Neuronal stem cell (in vitro differentiated cells): ENCODE data around the gene KIF3B.
"Not testable (repeated sequence)": the region's sequence is repeated elsewhere in the genome, so short reads cannot be mapped to it uniquely, and the experiment has no call there.

Experiments
- DNase-seq: peaks from one replicate; pipeline ENCODE4 v3.0.0-alpha.2; 2013; ENCODE audit warnings: low spot score
- H2AFZ ChIP-seq: one replicate; pipeline ENCODE4 v1.6.1; 2013; ENCODE audit warnings: mild to moderate bottlenecking, low read length, inconsistent platforms
- H2AK5ac ChIP-seq: 2 replicates; pipeline ENCODE4 v1.6.1; 2013; ENCODE audit warnings: low read depth, mild to moderate bottlenecking, inconsistent platforms, low read length, moderate library complexity, mixed read lengths
- H2BK120ac ChIP-seq: 2 replicates; pipeline ENCODE4 v1.6.1; 2013; ENCODE audit warnings: low read depth, mild to moderate bottlenecking, inconsistent platforms, low read length, moderate library complexity, mixed read lengths
- H2BK12ac ChIP-seq: one replicate; pipeline ENCODE4 v1.6.1; 2013; ENCODE audit warnings: low read length, inconsistent platforms
- H2BK15ac ChIP-seq: 2 replicates; pipeline ENCODE4 v1.6.1; 2013; ENCODE audit warnings: mild to moderate bottlenecking, low read length, inconsistent platforms, mixed read lengths
- H2BK5ac ChIP-seq: one replicate; pipeline ENCODE4 v1.6.1; 2013; ENCODE audit warnings: inconsistent platforms, mild to moderate bottlenecking, low read length, moderate library complexity
- H3K14ac ChIP-seq: one replicate; pipeline ENCODE4 v1.6.1; 2013; ENCODE audit warnings: low read length, inconsistent platforms
- H3K18ac ChIP-seq: 2 replicates; pipeline ENCODE4 v1.6.1; 2013; ENCODE audit warnings: low read length, inconsistent platforms
- H3K23ac ChIP-seq: 2 replicates; pipeline ENCODE4 v1.6.1; 2013; ENCODE audit warnings: low read depth, mild to moderate bottlenecking, mixed read lengths, low read length, inconsistent platforms; ENCODE audit not compliant: poor library complexity
- H3K27ac ChIP-seq: replicated peaks from 3 replicates; pipeline ENCODE4 v1.5.1; 2013; ENCODE audit warnings: low read length, inconsistent platforms
- H3K27me3 ChIP-seq, 3 experiments: 2 replicates each; pipeline ENCODE4 v1.6.1; 2013; ENCODE audit warnings: low read length in 3 of 3, mild to moderate bottlenecking in 2 of 3, inconsistent platforms in 1 of 3, low read depth in 1 of 3, mixed read lengths in 1 of 3, moderate library complexity in 1 of 3; ENCODE audit not compliant: control insufficient read depth in 3 of 3, insufficient read depth in 3 of 3
- H3K36me3 ChIP-seq, 2 donors: replicated peaks in 1 of 2; 2 replicates each; pipeline ENCODE4 v1.6.1; 2013; ENCODE audit warnings: low read length in 2 of 2; ENCODE audit not compliant: control insufficient read depth in 2 of 2, insufficient read depth in 2 of 2
- H3K4ac ChIP-seq: 2 replicates; pipeline ENCODE4 v1.6.1; 2013; ENCODE audit warnings: inconsistent platforms, mild to moderate bottlenecking, low read length, moderate library complexity
- H3K4me1 ChIP-seq, 2 donors: 1 replicate in 1 of 2; 2 replicates in 1 of 2; pipeline ENCODE4 v1.6.1; 2013; ENCODE audit warnings: low read length in 2 of 2, low read depth in 1 of 2; ENCODE audit not compliant: control insufficient read depth in 2 of 2, insufficient read depth in 1 of 2
- H3K4me2 ChIP-seq: one replicate; pipeline ENCODE4 v1.6.1; 2013; ENCODE audit warnings: mild to moderate bottlenecking, low read length, inconsistent platforms; ENCODE audit not compliant: insufficient read depth, poor library complexity, severe bottlenecking
- H3K4me3 ChIP-seq, 2 donors: 2 replicates each; pipeline ENCODE4 v1.5.1; 2013; ENCODE audit warnings: low read length in 2 of 2, mild to moderate bottlenecking in 2 of 2, inconsistent platforms in 1 of 2, moderate library complexity in 1 of 2
- H3K79me1 ChIP-seq: one replicate; pipeline ENCODE4 v1.6.1; 2013; ENCODE audit warnings: low read depth, mild to moderate bottlenecking, inconsistent platforms, low read length, moderate library complexity
- H3K9ac ChIP-seq: one replicate; pipeline ENCODE4 v1.6.1; 2013; ENCODE audit warnings: mild to moderate bottlenecking, low read depth, low read length, inconsistent platforms; ENCODE audit not compliant: poor library complexity
- H3K9me3 ChIP-seq, 2 donors: replicated peaks in 1 of 2; 2 replicates each; pipeline versions ENCODE3 to v1.6.1; 2013; ENCODE audit warnings: low read length in 2 of 2, mild to moderate bottlenecking in 2 of 2, inconsistent platforms in 1 of 2, low read depth in 1 of 2, mixed read lengths in 1 of 2, moderate library complexity in 1 of 2; ENCODE audit not compliant: control insufficient read depth in 2 of 2, insufficient read depth in 1 of 2
- H4K8ac ChIP-seq: one replicate; pipeline ENCODE4 v1.6.1; 2013; ENCODE audit warnings: low read depth, mild to moderate bottlenecking, inconsistent platforms, low read length, moderate library complexity
- H4K91ac ChIP-seq: one replicate; pipeline ENCODE4 v1.6.1; 2013; ENCODE audit warnings: low read length, low read depth, mild to moderate bottlenecking, inconsistent platforms; ENCODE audit not compliant: poor library complexity
- WGBS, 2 donors: extraction: QIAGEN DNeasy Blood & Tissue Kit; methylation state at CpG; one replicate each; pipeline ENCODE4 v1.1.7; 2013; ENCODE audit warnings: missing lambda C conversion rate in 2 of 2, mixed read lengths in 1 of 2; ENCODE audit not compliant: insufficient read length in 2 of 2, insufficient replicate concordance in 1 of 2; ENCODE audit errors: extremely low coverage in 2 of 2; 5-methylcytosine and 5-hydroxymethylcytosine counted together

The KIF3B gene

GRCh38 chr20:32241807-32242206 lies 35.6 kb upstream of the KIF3B start:
- no peak overlapping the region for H3K4me3 ChIP-seq
- H3K9ac ChIP-seq: no peak overlapping the region
- no peak overlapping the region for H3K4ac ChIP-seq
- no peak overlapping the region for H2AFZ ChIP-seq
- peaks cover 0 to 5% of the 10 kb centered on the region in 2 donors for H3K36me3 ChIP-seq
- no peak overlapping the region for H2AK5ac ChIP-seq
- H3K4me2 ChIP-seq: no peak overlapping the region
- H3K79me1 ChIP-seq: no peaks in the 10 kb centered on the region
- WGBS, 2 donors: no CpG with 5 or more reads among the region's 4 CpGs
- H2BK15ac ChIP-seq: no peak overlapping the region
- H4K8ac ChIP-seq: no peak overlapping the region
- H3K4me1 ChIP-seq: peaks cover 0 to 4% of the 10 kb centered on the region in 2 donors
- no peak overlapping the region for H2BK5ac ChIP-seq
- H3K9me3 ChIP-seq: no peaks in the 10 kb centered on the region
- no peak overlapping the region for H4K91ac ChIP-seq
- H3K27ac ChIP-seq: no peak overlapping the region
- H3K18ac ChIP-seq: no peak overlapping the region
- no peak overlapping the region for H3K23ac ChIP-seq
- no peak overlapping the region for H3K14ac ChIP-seq
- H3K27me3 ChIP-seq: no peaks in the 10 kb centered on the region
- no peak for DNase-seq
- no peak overlapping the region for H2BK12ac ChIP-seq
- H2BK120ac ChIP-seq: no peak overlapping the region

- H3K27me3 ChIP-seq: no peaks in the 10 kb centered on the region
- H2BK15ac ChIP-seq: no peak overlapping the region
- H3K23ac ChIP-seq: no peak overlapping the region
- no peak overlapping the region for H3K4me2 ChIP-seq
- no peak overlapping the region for H2BK120ac ChIP-seq
- no peak overlapping the region for H4K8ac ChIP-seq
- no peaks in the 10 kb centered on the region for H3K9me3 ChIP-seq
- H2BK5ac ChIP-seq: no peak overlapping the region
- H3K14ac ChIP-seq: no peak overlapping the region
- peak overlapping the region; percentile 53 for H3K4ac ChIP-seq
- H3K4me3 ChIP-seq: no peak overlapping the region
- no CpG with 5 or more reads among the region's 6 CpGs for WGBS, 2 donors
- H3K27ac ChIP-seq: no peak overlapping the region
- no peaks in the 10 kb centered on the region for H3K36me3 ChIP-seq
- H3K18ac ChIP-seq: no peak overlapping the region
- H3K9ac ChIP-seq: no peak overlapping the region
- H3K4me1 ChIP-seq: peaks cover 0 to 4% of the 10 kb centered on the region in 2 donors
- DNase-seq: no peak
- H4K91ac ChIP-seq: no peak overlapping the region
- H2BK12ac ChIP-seq: no peak overlapping the region
- H2AFZ ChIP-seq: peak overlapping the region; percentile 49
- H2AK5ac ChIP-seq: no peak overlapping the region
- H3K79me1 ChIP-seq: no peaks in the 10 kb centered on the region
These were observed 33.2 kb upstream of the KIF3B start for GRCh38 chr20:32244150-32244823.

DNA sequence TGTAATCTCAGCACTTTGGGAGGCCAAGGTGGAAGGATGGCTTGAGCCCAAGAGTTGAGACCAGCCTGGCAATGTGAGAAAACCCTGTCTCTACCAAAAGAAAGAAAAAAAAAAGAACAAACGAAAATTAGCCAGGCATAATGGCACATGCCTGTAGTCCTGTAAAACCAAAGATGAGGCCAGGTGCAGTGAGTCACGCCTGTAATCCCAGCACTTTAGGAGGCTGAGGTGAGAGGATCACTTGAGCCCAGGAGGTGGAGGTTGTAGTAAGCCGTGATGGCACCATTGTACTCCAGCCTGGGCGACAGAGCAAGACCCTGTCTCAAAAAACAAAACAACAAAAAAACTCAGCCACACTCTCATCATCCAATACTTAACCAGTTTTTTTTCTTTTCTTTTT lies 32.5 kb upstream of the KIF3B start:
- Histone ChIP-seq H3K4me2 (no peak overlapping the region), H3K14ac (no peak overlapping the region), H4K8ac (no peak overlapping the region), H2AFZ (no peak overlapping the region), H3K9ac (no peak overlapping the region), H3K4me3 (no peak overlapping the region), H2BK12ac (no peak overlapping the region), H3K4me1 (peaks cover 0 to 4% of the 10 kb centered on the region in 2 donors), H2BK15ac (no peak overlapping the region), H3K18ac (no peak overlapping the region), H3K36me3 (no peaks in the 10 kb centered on the region), H3K4ac (no peak overlapping the region), H4K91ac (no peak overlapping the region), H2BK120ac (no peak overlapping the region), H3K23ac (no peak overlapping the region), H2BK5ac (no peak overlapping the region), H2AK5ac (no peak overlapping the region), H3K9me3 (no peaks in the 10 kb centered on the region), H3K79me1 (no peaks in the 10 kb centered on the region), H3K27ac (no peak overlapping the region), H3K27me3 (no peaks in the 10 kb centered on the region)
- WGBS, 2 donors: no CpG with 5 or more reads among the region's 4 CpGs
- no peak for DNase-seq

DNA sequence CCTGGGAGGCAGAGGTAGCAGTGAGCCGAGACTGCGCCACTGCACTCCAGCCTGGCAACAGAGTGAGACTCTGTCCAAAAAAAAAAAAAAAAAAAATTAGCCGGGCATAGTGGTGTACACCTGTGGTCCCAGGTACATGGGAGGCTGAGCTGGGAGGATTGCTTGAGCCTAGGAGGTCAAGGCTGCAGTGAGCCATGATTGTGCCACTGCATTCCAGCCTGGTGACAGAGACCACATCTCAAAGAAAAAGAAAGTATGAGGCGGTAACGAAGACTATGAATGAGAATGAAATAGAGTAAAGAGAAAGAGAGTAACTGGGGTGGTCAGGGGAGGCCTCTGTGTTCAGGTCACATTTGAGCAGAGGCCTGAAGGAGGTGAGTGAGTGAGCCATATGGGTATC lies 31.2 kb upstream of the KIF3B start:
- not testable (repeated sequence) for H3K9ac ChIP-seq, H3K14ac ChIP-seq, H4K8ac ChIP-seq, H3K4ac ChIP-seq, H2AFZ ChIP-seq, H2BK120ac ChIP-seq, H2BK15ac ChIP-seq, H3K27me3 ChIP-seq, H2AK5ac ChIP-seq, H3K4me3 ChIP-seq, H3K4me2 ChIP-seq, H3K4me1 ChIP-seq, H3K23ac ChIP-seq, H2BK5ac ChIP-seq, H2BK12ac ChIP-seq, H3K18ac ChIP-seq, DNase-seq, H3K27ac ChIP-seq, H3K36me3 ChIP-seq, H4K91ac ChIP-seq, H3K79me1 ChIP-seq, H3K9me3 ChIP-seq
- 100% methylated on average over 2 of the region's 5 CpGs; no CpG with 5 or more reads in 1 of the 2 donors for WGBS, 2 donors
